ENCODE data around the gene TRIM52.

GRCh38 chr5:181258576-181258975 lies 2.4 kb downstream of the TRIM52 start:
- no peak for TF ChIP-seq CTCF (IDR thresholded peaks at IDR 0.05; ENCODE audit: low read depth, low read length)
- no peak for TF ChIP-seq EZH2phosphoT487 (IDR thresholded peaks at IDR 0.05; ENCODE audit: low read depth)
